Keratinocyte (primary cell): ENCODE measurements around the gene KIF5A.

Experiments used
- CTCF ChIP-seq, 3 experiments: IDR thresholded peaks in 1 of 3; conservative IDR thresholded peaks in 1 of 3; optimal IDR thresholded peaks in 1 of 3; 2 replicates in 2 of 3; 3 replicates in 1 of 3; pipeline versions ENCODE3 to v1.5.1; 2011; ENCODE audit warnings: low read length in 3 of 3, mild to moderate bottlenecking in 3 of 3, moderate library complexity in 2 of 3, control low read depth in 1 of 3, inconsistent platforms in 1 of 3; ENCODE audit not compliant: insufficient read depth in 2 of 3; ENCODE audit errors: extremely low read depth in 1 of 3
- EZH2 ChIP-seq: IDR thresholded peaks from one replicate; pipeline ENCODE4 v1.6.1; 2012; ENCODE audit warnings: inconsistent platforms, mild to moderate bottlenecking, low read length, moderate library complexity

- TF ChIP-seq CTCF (optimal IDR thresholded peaks at IDR 0.05 in 1 of 3, IDR thresholded peaks at IDR 0.05 in 1 of 3, conservative IDR thresholded peaks at IDR 0.05 in 1 of 3; ENCODE audit: extremely low read depth in 1 of 3, insufficient read depth in 2 of 3, low read length in 3 of 3), result no peak
- no peak for TF ChIP-seq EZH2
Measured at GRCh38 chr12:57541717-57542116, 8.1 kb upstream of the KIF5A start.
